WTC11 (cell line): ENCODE measurements around the gene MRTFB. TPM values are rescaled to one million over a fixed set of nuclear protein-coding genes. Genes with fewer than 3 reads are reported as not detected.

Experiments
- ATAC-seq: fragments of 200-7000 bp; cut with Tn5 transposase; 2 replicates; pipeline ENCODE4 v1.10.0; 2021; ENCODE audit warnings: mild to moderate bottlenecking, moderate library complexity
- CTCF ChIA-PET: fragments of 300-600 bp; sonication (Branson Sonifier 250); formaldehyde crosslinking; loops from one replicate; lab custom pipeline; 2021; ENCODE audit warnings: antibody characterized with exemption; lab: Charles Lee
- POLR2A ChIA-PET: fragments of 350-600 bp; sonication (Branson Sonifier 250); formaldehyde crosslinking; loops from one replicate; lab custom pipeline; 2021; ENCODE audit warnings: antibody characterized with exemption; lab: Charles Lee
- DNase-seq: peaks from one replicate; pipeline ENCODE4 v3.0.0; 2021; ENCODE audit warnings: low spot score
- H3K27ac Mint-ChIP-seq: 2 replicates; pipeline ENCODE4 v1.8.0; 2021; ENCODE audit warnings: mixed read lengths
- H3K27me3 Mint-ChIP-seq: 2 replicates; pipeline ENCODE4 v1.8.0; 2021; ENCODE audit warnings: low read depth, mild to moderate bottlenecking, moderate library complexity, mixed read lengths
- H3K36me3 Mint-ChIP-seq: 2 replicates; pipeline ENCODE4 v1.8.0; 2021; ENCODE audit warnings: mixed read lengths
- H3K4me1 Mint-ChIP-seq: 2 replicates; pipeline ENCODE4 v1.8.0; 2022; ENCODE audit warnings: mixed read lengths
- H3K4me3 Mint-ChIP-seq: 2 replicates; pipeline ENCODE4 v1.8.0; 2021; ENCODE audit warnings: mild to moderate bottlenecking, moderate library complexity, mixed read lengths
- H3K9me3 Mint-ChIP-seq: 2 replicates; pipeline ENCODE4 v1.8.0; 2021; ENCODE audit warnings: mixed read lengths
- CBFB ChIP-seq: sonication (generic); formaldehyde crosslinking; IDR thresholded peaks from 2 replicates; pipeline ENCODE4 v1.8.1; 2022; ENCODE audit warnings: mild to moderate bottlenecking, low read depth, missing genetic modification reagents
- EMX1 ChIP-seq: fragments of 250-450 bp; sonication (Bioruptor Pico); IDR thresholded peaks from 2 replicates; pipeline ENCODE4 v1.8.0; 2021; ENCODE audit warnings: mild to moderate bottlenecking
- ETV6 ChIP-seq: sonication (generic); formaldehyde crosslinking; IDR thresholded peaks from 2 replicates; pipeline ENCODE4 v1.8.1; 2022; ENCODE audit warnings: mild to moderate bottlenecking, missing genetic modification reagents
- FOXK1 ChIP-seq: sonication (generic); formaldehyde crosslinking; IDR thresholded peaks from 2 replicates; pipeline ENCODE4 v1.8.0; 2022; ENCODE audit warnings: mild to moderate bottlenecking, moderate library complexity, missing genetic modification reagents
- GTF2I ChIP-seq: fragments of 250-450 bp; sonication (Bioruptor Pico); conservative IDR thresholded peaks from 2 replicates; pipeline ENCODE4 v1.4.0; 2021; ENCODE audit warnings: mild to moderate bottlenecking
- NFATC4 ChIP-seq: fragments of 250-450 bp; sonication (Bioruptor Pico); IDR thresholded peaks from 2 replicates; pipeline ENCODE4 v1.9.0; 2021; ENCODE audit warnings: mild to moderate bottlenecking
- NR2C2 ChIP-seq: sonication (generic); formaldehyde crosslinking; IDR thresholded peaks from 2 replicates; pipeline ENCODE4 v1.8.0; 2022; ENCODE audit warnings: mild to moderate bottlenecking, missing genetic modification reagents
- SMAD3 ChIP-seq: sonication (generic); formaldehyde crosslinking; IDR thresholded peaks from 2 replicates; pipeline ENCODE4 v1.8.0; 2022; ENCODE audit warnings: missing genetic modification reagents, mild to moderate bottlenecking, borderline replicate concordance
- TCF7 ChIP-seq: sonication (generic); formaldehyde crosslinking; IDR thresholded peaks from 2 replicates; pipeline ENCODE4 v1.8.0; 2022; ENCODE audit warnings: mild to moderate bottlenecking, low read depth, missing genetic modification reagents, moderate library complexity
- TP53 ChIP-seq: sonication (generic); formaldehyde crosslinking; IDR thresholded peaks from 2 replicates; pipeline ENCODE4 v1.8.1; 2023; ENCODE audit warnings: mild to moderate bottlenecking, missing genetic modification reagents
- ZNF138 ChIP-seq: sonication (generic); formaldehyde crosslinking; conservative IDR thresholded peaks from 2 replicates; pipeline ENCODE4 v1.8.1; 2022; ENCODE audit warnings: mild to moderate bottlenecking, moderate library complexity, missing genetic modification reagents
- ZNF232 ChIP-seq: sonication (generic); formaldehyde crosslinking; IDR thresholded peaks from 2 replicates; pipeline ENCODE4 v1.8.0; 2022; ENCODE audit warnings: mild to moderate bottlenecking, missing genetic modification reagents
- ZNF263 ChIP-seq: sonication (generic); formaldehyde crosslinking; IDR thresholded peaks from 2 replicates; pipeline ENCODE4 v1.8.1; 2022; ENCODE audit warnings: low read depth, mild to moderate bottlenecking, moderate library complexity, missing genetic modification reagents
- ZNF317 ChIP-seq: sonication (generic); formaldehyde crosslinking; IDR thresholded peaks from 2 replicates; pipeline ENCODE4 v1.8.1; 2023; ENCODE audit warnings: low read depth, mild to moderate bottlenecking, moderate library complexity, missing genetic modification reagents, borderline replicate concordance
- ZNF423 ChIP-seq: fragments of 250-450 bp; sonication (Bioruptor Pico); IDR thresholded peaks from 2 replicates; pipeline ENCODE4 v2.1.2; 2022; ENCODE audit warnings: mild to moderate bottlenecking, moderate library complexity
- total RNA-seq: library from RNA; stranded (reverse); gene quantifications from 3 replicates; pipeline ENCODE4 v1.2.3, GENCODE V29; 2021
- TF ChIP-seq, protein P1 (sequence below): fragments of 200-600 bp; IDR thresholded peaks from 2 replicates; pipeline ENCODE4 v1.8.0; 2022; ENCODE audit warnings: antibody characterized with exemption
- TF ChIP-seq, protein P2 (sequence below): sonication (generic); formaldehyde crosslinking; IDR thresholded peaks from 2 replicates; pipeline ENCODE4 v1.8.0; 2023; ENCODE audit warnings: missing genetic modification reagents
- TF ChIP-seq, protein P3 (sequence below): fragments of 250-450 bp; sonication (Bioruptor Pico); IDR thresholded peaks from 2 replicates; pipeline ENCODE4 v1.9.0; 2021; ENCODE audit warnings: moderate library complexity, mild to moderate bottlenecking, inconsistent platforms, borderline replicate concordance
- TF ChIP-seq, protein P4 (sequence below): sonication (generic); formaldehyde crosslinking; conservative IDR thresholded peaks from 2 replicates; pipeline ENCODE4 v1.8.1; 2022; ENCODE audit warnings: mild to moderate bottlenecking, missing genetic modification reagents
- TF ChIP-seq, protein P5 (sequence below): fragments of 250-450 bp; sonication (Bioruptor Pico); conservative IDR thresholded peaks from 2 replicates; pipeline ENCODE4 v1.9.0; 2021; ENCODE audit warnings: mild to moderate bottlenecking
- TF ChIP-seq, protein P6 (sequence below): fragments of 250-450 bp; sonication (Bioruptor Pico); IDR thresholded peaks from 2 replicates; pipeline ENCODE4 v1.9.0; 2021; ENCODE audit warnings: mild to moderate bottlenecking
- TF ChIP-seq, protein P7 (sequence below): sonication (generic); formaldehyde crosslinking; IDR thresholded peaks from 2 replicates; pipeline ENCODE4 v1.8.0; 2023; ENCODE audit warnings: mild to moderate bottlenecking, missing genetic modification reagents
- TF ChIP-seq, protein P8 (sequence below): sonication (generic); formaldehyde crosslinking; IDR thresholded peaks from 2 replicates; pipeline ENCODE4 v1.8.1; 2022; ENCODE audit warnings: low read depth, mild to moderate bottlenecking, moderate library complexity, missing genetic modification reagents, borderline replicate concordance
- TF ChIP-seq, protein P9 (sequence below): sonication (generic); formaldehyde crosslinking; IDR thresholded peaks from 2 replicates; pipeline ENCODE4 v1.8.1; 2022; ENCODE audit warnings: low read depth, missing genetic modification reagents, borderline replicate concordance

MRTFB gene
- total RNA-seq, 1 experiment from 2014 or later = 30.8 TPM

DNA sequence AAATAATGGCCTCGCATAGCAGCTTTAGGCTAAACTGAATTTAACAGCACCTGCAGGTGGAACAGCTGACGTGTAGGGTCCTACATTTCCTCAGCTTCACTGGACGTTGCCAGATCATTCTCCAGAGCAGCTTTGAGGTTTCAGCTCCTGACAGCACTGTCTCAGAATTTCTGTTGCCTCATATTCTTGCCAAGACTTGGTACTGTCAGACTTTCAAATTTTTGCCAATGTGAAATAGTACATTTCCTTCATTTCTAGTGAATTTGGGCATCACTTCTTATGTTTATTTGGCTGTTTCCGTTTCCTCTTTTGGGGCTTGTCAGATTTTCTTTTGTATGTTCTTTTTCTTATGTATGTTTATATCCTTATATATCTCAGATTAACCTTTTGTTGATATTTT lies 48.7 kb downstream of the MRTFB start (continued):
- TF ChIP-seq, protein P1, sequence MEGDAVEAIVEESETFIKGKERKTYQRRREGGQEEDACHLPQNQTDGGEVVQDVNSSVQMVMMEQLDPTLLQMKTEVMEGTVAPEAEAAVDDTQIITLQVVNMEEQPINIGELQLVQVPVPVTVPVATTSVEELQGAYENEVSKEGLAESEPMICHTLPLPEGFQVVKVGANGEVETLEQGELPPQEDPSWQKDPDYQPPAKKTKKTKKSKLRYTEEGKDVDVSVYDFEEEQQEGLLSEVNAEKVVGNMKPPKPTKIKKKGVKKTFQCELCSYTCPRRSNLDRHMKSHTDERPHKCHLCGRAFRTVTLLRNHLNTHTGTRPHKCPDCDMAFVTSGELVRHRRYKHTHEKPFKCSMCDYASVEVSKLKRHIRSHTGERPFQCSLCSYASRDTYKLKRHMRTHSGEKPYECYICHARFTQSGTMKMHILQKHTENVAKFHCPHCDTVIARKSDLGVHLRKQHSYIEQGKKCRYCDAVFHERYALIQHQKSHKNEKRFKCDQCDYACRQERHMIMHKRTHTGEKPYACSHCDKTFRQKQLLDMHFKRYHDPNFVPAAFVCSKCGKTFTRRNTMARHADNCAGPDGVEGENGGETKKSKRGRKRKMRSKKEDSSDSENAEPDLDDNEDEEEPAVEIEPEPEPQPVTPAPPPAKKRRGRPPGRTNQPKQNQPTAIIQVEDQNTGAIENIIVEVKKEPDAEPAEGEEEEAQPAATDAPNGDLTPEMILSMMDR = no peak
- TF ChIP-seq NFATC4 (CRISPR knock-in tag) (no peak), EMX1 (no peak), ZNF232 (no peak), TP53 (no peak)

DNA sequence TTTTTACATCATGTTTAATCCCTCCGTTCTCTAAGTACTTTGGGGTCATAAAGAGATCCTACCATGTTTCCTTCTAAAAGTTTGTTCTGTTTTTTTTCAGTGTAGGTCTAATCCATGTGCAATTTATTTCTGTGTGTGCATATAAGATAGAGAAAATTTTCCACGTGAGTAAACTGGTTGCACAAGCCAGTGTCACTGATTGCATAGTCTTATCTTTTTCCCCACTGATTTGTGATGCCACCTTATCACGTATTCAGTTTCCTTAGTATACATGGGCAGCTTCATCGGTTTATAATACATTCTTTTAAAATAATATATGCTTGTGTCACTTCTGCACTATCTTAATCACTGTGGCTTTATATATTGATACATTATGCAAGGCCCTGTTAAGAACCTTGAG lies 49.2 kb downstream of the MRTFB start:
- CTCF ChIA-PET = interaction anchor here (1.8 kb wide), 1 partner anchor 185 kb away, joined by 4 read pairs; no protein-coding TSS in a partner anchor
- H3K27ac Mint-ChIP-seq = no peak overlapping the region
- POLR2A ChIA-PET = no interaction called here

More for the DNA sequence above, 49.2 kb downstream of the MRTFB start:
- no peak for DNase-seq
- H3K4me1 Mint-ChIP-seq = peaks cover 24% of the 10 kb centered on the region
- H3K27me3 Mint-ChIP-seq = no peaks in the 10 kb centered on the region
- H3K4me3 Mint-ChIP-seq = no peak overlapping the region
- TF ChIP-seq, protein P2, sequence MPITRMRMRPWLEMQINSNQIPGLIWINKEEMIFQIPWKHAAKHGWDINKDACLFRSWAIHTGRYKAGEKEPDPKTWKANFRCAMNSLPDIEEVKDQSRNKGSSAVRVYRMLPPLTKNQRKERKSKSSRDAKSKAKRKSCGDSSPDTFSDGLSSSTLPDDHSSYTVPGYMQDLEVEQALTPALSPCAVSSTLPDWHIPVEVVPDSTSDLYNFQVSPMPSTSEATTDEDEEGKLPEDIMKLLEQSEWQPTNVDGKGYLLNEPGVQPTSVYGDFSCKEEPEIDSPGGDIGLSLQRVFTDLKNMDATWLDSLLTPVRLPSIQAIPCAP = no peak
- TF ChIP-seq NR2C2 (CRISPR knock-in tag) (no peak), ZNF263 (CRISPR knock-in tag) (no peak), ETV6 (CRISPR knock-in tag) (no peak), ZNF317 (CRISPR knock-in tag) (no peak), CBFB (CRISPR knock-in tag) (no peak), SMAD3 (no peak), GTF2I (CRISPR knock-in tag) (no peak), TCF7 (CRISPR knock-in tag) (no peak), ZNF423 (CRISPR knock-in tag) (no peak), ZNF138 (CRISPR knock-in tag) (no peak), FOXK1 (CRISPR knock-in tag) (no peak), EMX1 (no peak)
- TF ChIP-seq, protein P3, sequence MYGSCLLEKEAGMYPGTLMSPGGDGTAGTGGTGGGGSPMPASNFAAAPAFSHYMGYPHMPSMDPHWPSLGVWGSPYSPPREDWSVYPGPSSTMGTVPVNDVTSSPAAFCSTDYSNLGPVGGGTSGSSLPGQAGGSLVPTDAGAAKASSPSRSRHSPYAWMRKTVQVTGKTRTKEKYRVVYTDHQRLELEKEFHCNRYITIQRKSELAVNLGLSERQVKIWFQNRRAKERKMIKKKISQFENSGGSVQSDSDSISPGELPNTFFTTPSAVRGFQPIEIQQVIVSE = no peak
- TF ChIP-seq, protein P4, sequence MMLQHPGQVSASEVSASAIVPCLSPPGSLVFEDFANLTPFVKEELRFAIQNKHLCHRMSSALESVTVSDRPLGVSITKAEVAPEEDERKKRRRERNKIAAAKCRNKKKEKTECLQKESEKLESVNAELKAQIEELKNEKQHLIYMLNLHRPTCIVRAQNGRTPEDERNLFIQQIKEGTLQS (CRISPR knock-in tag) = no peak
- TF ChIP-seq, protein P5, sequence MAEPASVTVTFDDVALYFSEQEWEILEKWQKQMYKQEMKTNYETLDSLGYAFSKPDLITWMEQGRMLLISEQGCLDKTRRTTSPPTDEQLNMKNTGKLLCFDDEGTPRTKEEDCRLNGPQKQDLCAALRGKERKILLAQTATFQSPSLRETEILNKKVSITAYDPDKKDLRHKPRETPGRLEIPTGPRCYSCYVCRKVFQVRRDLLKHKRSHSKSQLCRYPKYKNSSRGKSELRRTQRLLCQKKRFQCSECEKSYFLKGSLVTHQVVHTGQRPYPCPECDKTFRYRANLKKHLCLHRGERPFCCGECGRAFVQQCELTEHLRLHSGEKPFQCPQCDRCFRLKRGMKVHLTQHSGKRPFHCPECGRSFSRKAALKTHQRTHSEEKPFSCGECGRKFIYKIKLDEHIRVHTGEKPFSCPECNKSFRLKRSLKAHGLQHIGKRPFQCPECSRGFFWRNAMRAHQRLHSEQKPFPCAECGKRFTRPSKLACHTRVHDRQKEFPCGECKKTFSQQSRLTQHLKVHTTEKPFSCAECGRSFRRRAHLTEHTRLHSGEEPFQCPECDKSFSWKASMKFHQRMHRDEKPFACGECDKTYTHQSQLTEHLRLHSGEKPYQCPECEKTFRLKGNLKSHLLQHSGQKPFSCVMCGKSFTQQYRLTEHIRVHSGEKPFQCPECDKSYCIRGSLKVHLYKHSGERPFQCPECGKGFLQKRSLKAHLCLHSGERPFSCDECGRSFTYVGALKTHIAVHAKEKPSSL (CRISPR knock-in tag) = no peak
- TF ChIP-seq, protein P6, sequence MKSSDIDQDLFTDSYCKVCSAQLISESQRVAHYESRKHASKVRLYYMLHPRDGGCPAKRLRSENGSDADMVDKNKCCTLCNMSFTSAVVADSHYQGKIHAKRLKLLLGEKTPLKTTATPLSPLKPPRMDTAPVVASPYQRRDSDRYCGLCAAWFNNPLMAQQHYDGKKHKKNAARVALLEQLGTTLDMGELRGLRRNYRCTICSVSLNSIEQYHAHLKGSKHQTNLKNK (CRISPR knock-in tag) = no peak
- TF ChIP-seq, protein P7, sequence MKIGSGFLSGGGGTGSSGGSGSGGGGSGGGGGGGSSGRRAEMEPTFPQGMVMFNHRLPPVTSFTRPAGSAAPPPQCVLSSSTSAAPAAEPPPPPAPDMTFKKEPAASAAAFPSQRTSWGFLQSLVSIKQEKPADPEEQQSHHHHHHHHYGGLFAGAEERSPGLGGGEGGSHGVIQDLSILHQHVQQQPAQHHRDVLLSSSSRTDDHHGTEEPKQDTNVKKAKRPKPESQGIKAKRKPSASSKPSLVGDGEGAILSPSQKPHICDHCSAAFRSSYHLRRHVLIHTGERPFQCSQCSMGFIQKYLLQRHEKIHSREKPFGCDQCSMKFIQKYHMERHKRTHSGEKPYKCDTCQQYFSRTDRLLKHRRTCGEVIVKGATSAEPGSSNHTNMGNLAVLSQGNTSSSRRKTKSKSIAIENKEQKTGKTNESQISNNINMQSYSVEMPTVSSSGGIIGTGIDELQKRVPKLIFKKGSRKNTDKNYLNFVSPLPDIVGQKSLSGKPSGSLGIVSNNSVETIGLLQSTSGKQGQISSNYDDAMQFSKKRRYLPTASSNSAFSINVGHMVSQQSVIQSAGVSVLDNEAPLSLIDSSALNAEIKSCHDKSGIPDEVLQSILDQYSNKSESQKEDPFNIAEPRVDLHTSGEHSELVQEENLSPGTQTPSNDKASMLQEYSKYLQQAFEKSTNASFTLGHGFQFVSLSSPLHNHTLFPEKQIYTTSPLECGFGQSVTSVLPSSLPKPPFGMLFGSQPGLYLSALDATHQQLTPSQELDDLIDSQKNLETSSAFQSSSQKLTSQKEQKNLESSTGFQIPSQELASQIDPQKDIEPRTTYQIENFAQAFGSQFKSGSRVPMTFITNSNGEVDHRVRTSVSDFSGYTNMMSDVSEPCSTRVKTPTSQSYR (CRISPR knock-in tag) = no peak
- TF ChIP-seq, protein P8, sequence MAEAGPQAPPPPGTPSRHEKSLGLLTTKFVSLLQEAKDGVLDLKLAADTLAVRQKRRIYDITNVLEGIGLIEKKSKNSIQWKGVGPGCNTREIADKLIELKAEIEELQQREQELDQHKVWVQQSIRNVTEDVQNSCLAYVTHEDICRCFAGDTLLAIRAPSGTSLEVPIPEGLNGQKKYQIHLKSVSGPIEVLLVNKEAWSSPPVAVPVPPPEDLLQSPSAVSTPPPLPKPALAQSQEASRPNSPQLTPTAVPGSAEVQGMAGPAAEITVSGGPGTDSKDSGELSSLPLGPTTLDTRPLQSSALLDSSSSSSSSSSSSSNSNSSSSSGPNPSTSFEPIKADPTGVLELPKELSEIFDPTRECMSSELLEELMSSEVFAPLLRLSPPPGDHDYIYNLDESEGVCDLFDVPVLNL (CRISPR knock-in tag) = no peak
- TF ChIP-seq, protein P9, sequence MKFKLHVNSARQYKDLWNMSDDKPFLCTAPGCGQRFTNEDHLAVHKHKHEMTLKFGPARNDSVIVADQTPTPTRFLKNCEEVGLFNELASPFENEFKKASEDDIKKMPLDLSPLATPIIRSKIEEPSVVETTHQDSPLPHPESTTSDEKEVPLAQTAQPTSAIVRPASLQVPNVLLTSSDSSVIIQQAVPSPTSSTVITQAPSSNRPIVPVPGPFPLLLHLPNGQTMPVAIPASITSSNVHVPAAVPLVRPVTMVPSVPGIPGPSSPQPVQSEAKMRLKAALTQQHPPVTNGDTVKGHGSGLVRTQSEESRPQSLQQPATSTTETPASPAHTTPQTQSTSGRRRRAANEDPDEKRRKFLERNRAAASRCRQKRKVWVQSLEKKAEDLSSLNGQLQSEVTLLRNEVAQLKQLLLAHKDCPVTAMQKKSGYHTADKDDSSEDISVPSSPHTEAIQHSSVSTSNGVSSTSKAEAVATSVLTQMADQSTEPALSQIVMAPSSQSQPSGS (CRISPR knock-in tag) = no peak
- H3K9me3 Mint-ChIP-seq = peaks cover 4% of the 10 kb centered on the region
- peaks cover 3% of the 10 kb centered on the region; the same call in 1 of the 2 replicates for H3K36me3 Mint-ChIP-seq
- no peak for ATAC-seq
